ENCODE measurements around the gene ZNF773.
"Not testable (repeated sequence)": the region's sequence is repeated elsewhere in the genome, so short reads cannot be mapped to it uniquely, and the experiment has no call there.

ZNF773 gene

DNA sequence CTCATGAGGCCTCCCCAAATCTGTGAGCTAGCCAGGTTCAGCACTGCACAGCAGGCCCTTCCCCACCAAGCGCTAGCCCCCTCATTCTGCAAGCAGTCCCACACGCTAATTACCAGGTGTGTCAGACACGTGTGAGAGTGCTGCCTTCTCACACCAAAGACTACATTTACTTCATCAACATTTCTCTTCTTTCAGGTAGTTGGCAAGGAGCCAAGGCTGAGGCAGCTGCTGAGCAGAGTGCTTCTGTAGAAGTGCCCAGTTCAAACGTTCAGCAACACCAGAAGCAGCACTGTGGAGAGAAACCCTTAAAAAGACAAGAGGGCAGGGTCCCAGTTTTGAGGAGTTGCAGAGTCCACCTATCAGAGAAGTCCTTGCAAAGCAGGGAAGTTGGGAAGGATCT is 6.4 kb downstream of the ZNF773 start:
- no peak for FAIRE-seq
- TF ChIP-seq POLR2AphosphoS5 (IDR thresholded peaks at IDR 0.05; ENCODE audit: low read depth, low read length) = no peak
- TF ChIP-seq PAX5 (IDR thresholded peaks at IDR 0.05; ENCODE audit: insufficient read depth, low read length, severe bottlenecking) = no peak
- TF ChIP-seq TAF1 (IDR thresholded peaks at IDR 0.05; ENCODE audit: low read depth, low read length) = no peak
- no peak for TF ChIP-seq SPI1 (IDR thresholded peaks at IDR 0.05; ENCODE audit: low read depth, low read length)
- no peak for TF ChIP-seq POLR2A (IDR thresholded peaks at IDR 0.05; ENCODE audit: low read depth, low read length)
- TF ChIP-seq POU2F2 (IDR thresholded peaks at IDR 0.05; ENCODE audit: low read depth, low read length) = no peak
- no peak for DNase-seq (ENCODE audit: insufficient read length, low spot score)

DNA sequence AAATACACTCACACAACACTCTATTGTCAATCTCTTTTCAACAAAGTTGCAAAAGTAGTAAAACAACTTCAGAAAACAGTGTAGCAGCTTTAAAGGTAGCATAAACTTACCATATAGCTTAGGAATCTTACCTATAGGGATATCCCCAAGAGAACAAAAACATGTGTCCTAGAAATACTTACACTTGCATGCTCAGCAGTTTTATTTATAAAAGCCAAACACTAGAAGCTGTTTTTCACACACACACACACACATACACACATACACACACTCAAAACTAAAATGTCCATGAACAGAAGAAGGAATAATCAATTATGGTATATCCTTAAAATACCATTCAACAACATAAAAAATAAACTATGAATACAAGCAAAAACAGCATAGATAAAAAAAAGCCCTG is 11.7 kb downstream of the ZNF773 start:
- DNase-seq (ENCODE audit: insufficient read length, low spot score) (no peak), FAIRE-seq (no peak)

DNA sequence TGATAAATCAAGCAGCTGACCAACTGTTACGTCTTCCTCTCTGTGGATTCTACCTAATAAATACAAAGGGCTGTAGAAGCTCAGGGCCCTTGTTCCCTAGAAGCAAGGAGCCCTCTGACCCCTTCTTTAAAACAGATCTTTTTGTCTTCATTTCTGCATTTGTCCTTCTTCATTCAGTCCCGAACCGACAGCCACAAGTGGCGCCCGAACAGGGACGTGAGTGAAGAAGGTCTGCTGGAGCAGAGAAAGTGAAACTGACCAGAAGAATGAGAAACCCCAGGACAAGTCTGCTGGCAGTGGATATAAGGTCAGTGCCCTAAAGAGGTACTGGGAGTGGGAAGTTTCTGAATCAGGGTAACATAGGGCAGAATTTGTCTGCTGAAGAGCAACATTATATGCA is 13.1 kb downstream of the ZNF773 start:
- TF ChIP-seq SPI1 (IDR thresholded peaks at IDR 0.05; ENCODE audit: low read depth, low read length) (no peak), TAF1 (IDR thresholded peaks at IDR 0.05; ENCODE audit: low read depth, low read length) (no peak)
- DNase-seq (ENCODE audit: insufficient read length, low spot score) = no peak
- FAIRE-seq = no peak

More for the DNA sequence above, 11.7 kb downstream of the ZNF773 start:
- TF ChIP-seq POLR2A (IDR thresholded peaks at IDR 0.05; ENCODE audit: low read depth, low read length) (no peak), POU2F2 (IDR thresholded peaks at IDR 0.05; ENCODE audit: low read depth, low read length) (no peak), PAX5 (IDR thresholded peaks at IDR 0.05; ENCODE audit: insufficient read depth, low read length, severe bottlenecking) (no peak), TAF1 (IDR thresholded peaks at IDR 0.05; ENCODE audit: low read depth, low read length) (no peak), SPI1 (IDR thresholded peaks at IDR 0.05; ENCODE audit: low read depth, low read length) (no peak), POLR2AphosphoS5 (IDR thresholded peaks at IDR 0.05; ENCODE audit: low read depth, low read length) (no peak)

DNA sequence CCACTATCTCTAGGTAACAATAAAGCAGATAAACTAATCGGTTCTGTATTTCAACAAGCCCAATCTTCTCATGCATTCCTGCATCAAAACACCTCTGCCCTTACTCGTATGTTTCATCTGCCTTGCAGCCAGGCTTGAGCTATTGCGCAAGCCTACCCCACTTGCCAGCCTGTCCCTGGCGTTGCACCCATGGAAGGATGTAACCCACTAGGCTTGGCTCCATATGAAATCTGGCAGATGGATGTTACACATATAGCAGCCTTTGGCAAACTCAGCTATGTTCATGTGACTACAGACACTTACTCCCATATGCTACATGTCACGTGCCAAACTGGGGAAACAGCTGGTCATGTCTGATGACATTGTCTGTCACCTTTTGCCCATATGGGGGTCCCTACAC is 15.5 kb downstream of the ZNF773 start:
- DNase-seq (ENCODE audit: insufficient read length, low spot score) = no peak
- TF ChIP-seq PAX5 (IDR thresholded peaks at IDR 0.05; ENCODE audit: insufficient read depth, low read length, severe bottlenecking) (no peak), TAF1 (IDR thresholded peaks at IDR 0.05; ENCODE audit: low read depth, low read length) (no peak), POLR2AphosphoS5 (IDR thresholded peaks at IDR 0.05; ENCODE audit: low read depth, low read length) (no peak), SPI1 (IDR thresholded peaks at IDR 0.05; ENCODE audit: low read depth, low read length) (no peak), POLR2A (IDR thresholded peaks at IDR 0.05; ENCODE audit: low read depth, low read length) (no peak), POU2F2 (IDR thresholded peaks at IDR 0.05; ENCODE audit: low read depth, low read length) (no peak)
- FAIRE-seq = no peak

DNA sequence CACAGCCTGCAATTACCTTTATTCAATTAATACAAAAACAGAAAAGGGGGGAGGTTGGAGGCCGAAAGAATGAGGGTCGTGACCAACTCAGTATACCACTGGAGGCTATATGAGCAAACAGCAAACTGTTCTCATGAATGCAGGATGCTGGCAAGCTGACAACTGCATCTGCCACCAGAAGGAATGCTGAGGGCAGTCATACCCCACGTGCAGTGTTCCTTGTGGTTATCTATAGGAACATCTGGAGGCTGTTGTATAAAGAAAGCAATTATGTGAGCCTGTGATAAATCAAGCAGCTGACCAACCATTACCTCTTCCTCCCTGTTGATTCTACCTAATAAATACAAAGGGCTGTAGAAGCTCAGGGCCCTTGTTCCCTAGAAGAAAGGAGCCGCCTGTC is 18.3 kb downstream of the ZNF773 start:
- FAIRE-seq = not testable (repeated sequence)

DNA sequence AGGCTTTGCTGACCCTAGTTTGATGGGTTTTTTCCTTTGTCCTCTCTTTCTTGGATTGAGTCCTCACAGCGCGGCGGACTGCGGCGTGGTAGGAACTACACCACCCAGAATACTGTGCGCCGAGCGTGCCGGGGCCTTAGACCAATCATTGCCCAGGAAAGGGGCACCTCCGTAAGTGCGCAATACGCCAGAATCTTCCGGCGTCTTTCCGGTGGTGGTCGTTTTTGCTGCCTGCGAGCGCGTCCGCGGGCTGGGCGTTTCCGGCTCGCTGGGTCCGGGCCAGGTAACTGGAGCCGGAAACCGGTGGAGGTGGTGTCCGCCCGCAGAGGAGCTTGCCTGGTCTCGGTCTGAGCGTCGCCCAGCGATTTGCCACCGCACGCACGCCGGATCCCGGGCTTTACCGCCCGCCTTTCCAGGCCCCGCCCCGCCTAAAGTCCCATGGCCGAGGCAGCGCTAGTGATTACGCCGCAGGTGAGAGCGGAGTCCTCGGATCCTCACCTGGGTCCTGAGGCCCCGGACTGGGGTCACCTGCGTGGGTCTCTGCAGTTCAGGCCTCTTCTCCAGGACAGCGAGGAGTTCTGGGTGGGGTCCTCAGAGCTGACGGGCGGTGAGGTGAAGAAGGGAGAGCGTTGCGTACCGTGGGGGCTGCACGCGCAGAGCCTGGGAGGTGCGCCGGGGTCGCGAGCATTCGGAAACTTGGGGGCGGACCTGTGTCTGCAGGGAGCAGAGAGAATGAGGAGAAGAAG is 27.6 kb downstream of the ZNF773 start, which contains the start of gene ZNF549:
TSS of gene ZNF549 (plus strand) at position 221 of the 746 bp plus-strand sequence. CDS start at position 439, 218 bp downstream.
- TF ChIP-seq POU2F2 (IDR thresholded peaks at IDR 0.05; ENCODE audit: low read depth, low read length) = peak; percentile 76; the same call in 1 of the 2 replicates
- TF ChIP-seq SPI1 (IDR thresholded peaks at IDR 0.05; ENCODE audit: low read depth, low read length) = no peak
- TF ChIP-seq TAF1 (IDR thresholded peaks at IDR 0.05; ENCODE audit: low read depth, low read length) = peak; percentile 67
- 0 out of 2 replicates have a peak, but pooled peaks have one; percentile 44 for TF ChIP-seq POLR2A (IDR thresholded peaks at IDR 0.05; ENCODE audit: low read depth, low read length)
- peak; percentile 70 for TF ChIP-seq PAX5 (IDR thresholded peaks at IDR 0.05; ENCODE audit: insufficient read depth, low read length, severe bottlenecking)
- peak; percentile 78 for TF ChIP-seq POLR2AphosphoS5 (IDR thresholded peaks at IDR 0.05; ENCODE audit: low read depth, low read length)
- DNase-seq (ENCODE audit: insufficient read length, low spot score) = peak; percentile 85
- FAIRE-seq = peak; percentile 95

More for the DNA sequence above, 18.3 kb downstream of the ZNF773 start:
- DNase-seq (ENCODE audit: insufficient read length, low spot score) = not testable (repeated sequence)

DNA sequence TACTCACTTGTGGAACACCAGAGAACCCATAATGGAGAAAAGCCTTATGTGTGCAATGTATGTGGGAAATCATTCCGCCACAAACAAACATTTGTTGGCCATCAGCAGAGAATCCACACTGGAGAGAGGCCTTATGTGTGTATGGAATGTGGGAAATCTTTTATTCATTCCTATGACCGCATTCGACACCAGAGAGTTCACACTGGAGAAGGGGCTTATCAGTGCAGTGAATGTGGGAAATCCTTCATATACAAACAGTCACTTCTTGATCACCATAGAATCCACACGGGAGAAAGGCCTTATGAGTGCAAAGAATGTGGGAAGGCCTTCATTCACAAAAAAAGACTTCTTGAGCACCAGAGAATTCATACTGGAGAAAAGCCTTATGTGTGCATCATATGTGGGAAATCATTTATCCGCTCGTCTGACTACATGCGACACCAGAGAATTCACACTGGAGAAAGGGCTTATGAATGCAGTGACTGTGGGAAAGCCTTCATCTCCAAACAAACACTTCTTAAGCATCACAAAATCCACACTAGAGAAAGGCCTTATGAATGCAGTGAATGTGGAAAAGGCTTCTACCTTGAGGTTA is 38.3 kb downstream of the ZNF773 start:
- TF ChIP-seq TAF1 (IDR thresholded peaks at IDR 0.05; ENCODE audit: low read depth, low read length) = no peak
- no peak for TF ChIP-seq POLR2AphosphoS5 (IDR thresholded peaks at IDR 0.05; ENCODE audit: low read depth, low read length)
- no peak for TF ChIP-seq SPI1 (IDR thresholded peaks at IDR 0.05; ENCODE audit: low read depth, low read length)
- DNase-seq (ENCODE audit: insufficient read length, low spot score) (no peak), FAIRE-seq (no peak)

DNA sequence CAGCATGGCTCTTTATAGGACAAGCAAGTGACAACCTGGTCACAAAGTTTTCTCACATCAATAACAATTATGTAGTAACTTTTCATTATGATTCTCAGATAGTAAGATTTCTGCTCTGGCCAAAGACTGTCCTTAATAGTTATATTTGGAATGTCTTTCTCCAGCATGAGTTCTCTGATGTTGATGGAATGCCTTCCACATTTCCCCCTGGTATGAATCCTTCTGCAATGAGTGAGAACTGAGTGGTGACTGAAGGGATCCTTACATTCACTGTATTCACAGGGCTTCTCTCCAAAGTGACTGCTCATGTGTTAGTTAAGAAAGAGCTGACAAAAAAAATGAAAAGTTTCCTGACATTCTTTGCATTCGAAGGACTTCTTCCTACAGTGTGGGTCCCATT is 46.8 kb downstream of the ZNF773 start:
- TF ChIP-seq TAF1 (IDR thresholded peaks at IDR 0.05; ENCODE audit: low read depth, low read length) (no peak), POU2F2 (IDR thresholded peaks at IDR 0.05; ENCODE audit: low read depth, low read length) (no peak), PAX5 (IDR thresholded peaks at IDR 0.05; ENCODE audit: insufficient read depth, low read length, severe bottlenecking) (no peak), POLR2AphosphoS5 (IDR thresholded peaks at IDR 0.05; ENCODE audit: low read depth, low read length) (no peak), POLR2A (IDR thresholded peaks at IDR 0.05; ENCODE audit: low read depth, low read length) (no peak), SPI1 (IDR thresholded peaks at IDR 0.05; ENCODE audit: low read depth, low read length) (no peak)
- FAIRE-seq (no peak), DNase-seq (ENCODE audit: insufficient read length, low spot score) (no peak)

DNA sequence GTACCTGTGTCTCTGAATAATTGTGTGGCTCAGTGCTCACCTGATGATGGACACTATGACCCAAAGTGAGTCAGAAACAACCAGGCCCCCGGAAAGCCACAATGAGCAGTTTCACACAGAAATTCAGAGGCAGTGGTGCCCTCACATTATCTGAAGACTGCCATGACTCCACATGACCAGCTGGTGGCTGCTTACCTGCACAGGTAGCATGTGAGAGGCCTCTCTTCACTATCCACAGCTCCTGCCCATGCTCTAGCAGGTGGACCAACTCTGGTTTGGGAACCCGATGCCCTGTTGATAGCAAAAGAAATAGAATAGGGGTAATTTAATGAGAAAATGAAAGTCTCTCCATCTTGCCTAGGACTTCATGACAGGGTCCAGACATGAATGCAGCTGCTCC is 52.7 kb downstream of the ZNF773 start:
- no peak for FAIRE-seq
- no peak for DNase-seq (ENCODE audit: insufficient read length, low spot score)
- TF ChIP-seq POLR2AphosphoS5 (IDR thresholded peaks at IDR 0.05; ENCODE audit: low read depth, low read length) (no peak), TAF1 (IDR thresholded peaks at IDR 0.05; ENCODE audit: low read depth, low read length) (no peak), POU2F2 (IDR thresholded peaks at IDR 0.05; ENCODE audit: low read depth, low read length) (no peak), PAX5 (IDR thresholded peaks at IDR 0.05; ENCODE audit: insufficient read depth, low read length, severe bottlenecking) (no peak), POLR2A (IDR thresholded peaks at IDR 0.05; ENCODE audit: low read depth, low read length) (no peak)

DNA sequence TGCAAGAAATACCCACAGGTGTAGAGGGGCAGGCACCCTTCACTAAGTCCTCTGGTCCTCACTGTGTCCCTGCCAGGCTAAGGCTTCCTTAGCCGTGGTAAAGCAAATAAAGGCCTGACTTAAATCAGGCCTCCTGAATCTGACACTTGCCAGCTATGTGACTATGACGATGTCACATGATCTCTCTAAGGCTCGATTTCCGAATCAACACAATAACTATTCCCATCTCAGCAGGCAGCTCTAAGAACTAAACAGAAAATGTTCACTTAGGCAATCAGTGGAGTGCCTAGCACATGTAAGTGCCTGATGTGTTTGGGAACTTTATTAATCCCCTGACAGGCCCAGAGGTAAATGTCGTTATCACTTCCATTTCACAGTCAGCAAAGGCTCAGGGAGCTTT is 57.9 kb downstream of the ZNF773 start:
- TF ChIP-seq POLR2A (IDR thresholded peaks at IDR 0.05; ENCODE audit: low read depth, low read length) = no peak
- no peak for TF ChIP-seq SPI1 (IDR thresholded peaks at IDR 0.05; ENCODE audit: low read depth, low read length)
- no peak for TF ChIP-seq PAX5 (IDR thresholded peaks at IDR 0.05; ENCODE audit: insufficient read depth, low read length, severe bottlenecking)
- TF ChIP-seq POU2F2 (IDR thresholded peaks at IDR 0.05; ENCODE audit: low read depth, low read length) = no peak
- no peak for TF ChIP-seq POLR2AphosphoS5 (IDR thresholded peaks at IDR 0.05; ENCODE audit: low read depth, low read length)
- no peak for TF ChIP-seq TAF1 (IDR thresholded peaks at IDR 0.05; ENCODE audit: low read depth, low read length)
- FAIRE-seq = no peak
- no peak for DNase-seq (ENCODE audit: insufficient read length, low spot score)

Measured in GM12891 (cell line).